NT2/D1 (cell line): ENCODE results near the gene KRTAP5-7.

Source experiments
- SUZ12 ChIP-seq: IDR thresholded peaks from 2 replicates; pipeline ENCODE4 v1.6.1; 2011; ENCODE audit not compliant: insufficient read length, insufficient read depth; ENCODE audit errors: extremely low read depth
- YY1 ChIP-seq: IDR thresholded peaks from 2 replicates; pipeline ENCODE4 v1.6.1; 2011; ENCODE audit not compliant: insufficient read length, insufficient read depth
- ZNF274 ChIP-seq: IDR thresholded peaks from 2 replicates; pipeline ENCODE4 v1.6.1; 2011; ENCODE audit warnings: mild to moderate bottlenecking, low read depth, low read length

GRCh38 chr11:71532036-71532610, 5.1 kb downstream of the KRTAP5-7 start:
- TF ChIP-seq YY1 (no peak), ZNF274 (no peak), SUZ12 (no peak)
